ENCODE results near the gene JADE2. TPM values are rescaled to one million over a fixed set of nuclear protein-coding genes. Genes with fewer than 3 reads are reported as not detected.

Gene JADE2
- polyA plus RNA-seq, 3 donors: 2.1 to 10.2 (median 3.1) TPM

- TF ChIP-seq, protein P1, sequence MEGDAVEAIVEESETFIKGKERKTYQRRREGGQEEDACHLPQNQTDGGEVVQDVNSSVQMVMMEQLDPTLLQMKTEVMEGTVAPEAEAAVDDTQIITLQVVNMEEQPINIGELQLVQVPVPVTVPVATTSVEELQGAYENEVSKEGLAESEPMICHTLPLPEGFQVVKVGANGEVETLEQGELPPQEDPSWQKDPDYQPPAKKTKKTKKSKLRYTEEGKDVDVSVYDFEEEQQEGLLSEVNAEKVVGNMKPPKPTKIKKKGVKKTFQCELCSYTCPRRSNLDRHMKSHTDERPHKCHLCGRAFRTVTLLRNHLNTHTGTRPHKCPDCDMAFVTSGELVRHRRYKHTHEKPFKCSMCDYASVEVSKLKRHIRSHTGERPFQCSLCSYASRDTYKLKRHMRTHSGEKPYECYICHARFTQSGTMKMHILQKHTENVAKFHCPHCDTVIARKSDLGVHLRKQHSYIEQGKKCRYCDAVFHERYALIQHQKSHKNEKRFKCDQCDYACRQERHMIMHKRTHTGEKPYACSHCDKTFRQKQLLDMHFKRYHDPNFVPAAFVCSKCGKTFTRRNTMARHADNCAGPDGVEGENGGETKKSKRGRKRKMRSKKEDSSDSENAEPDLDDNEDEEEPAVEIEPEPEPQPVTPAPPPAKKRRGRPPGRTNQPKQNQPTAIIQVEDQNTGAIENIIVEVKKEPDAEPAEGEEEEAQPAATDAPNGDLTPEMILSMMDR (IDR thresholded peaks at IDR 0.05): no peak
- Mint-ChIP-seq H3K4me3 (no peak overlapping the region), H3K4me1 (peaks cover 18% of the 10 kb centered on the region), H3K27me3 (ENCODE audit: low read depth in 3 of 3) (peaks cover 0 to 8% (median 2%) of the 10 kb centered on the region in 3 donors), H3K9me3 (no peaks in the 10 kb centered on the region), H3K36me3 (peaks cover 55 to 60% of the 10 kb centered on the region in 2 donors), H3K27ac (peak overlapping the region; percentile 54 to 87 (median 68))
- Histone ChIP-seq H3K27ac (ENCODE audit: low read depth in 1 of 2, low read length in 2 of 2) (peak overlapping the region in 1 of 2 donors; percentile 71), H3K4me3 (replicated peaks in 1 of 3; ENCODE audit: low read depth in 2 of 3, low read length in 3 of 3) (peak overlapping the region in 1 of 3 experiments; percentile 26), H3K9ac (ENCODE audit: insufficient read depth, low read length, poor library complexity, severe bottlenecking) (peak overlapping the region; percentile 21), H3K4me1 (ENCODE audit: control insufficient read depth in 1 of 2, insufficient read depth in 2 of 2, low read length in 2 of 2) (peaks cover 17 to 21% of the 10 kb centered on the region in 2 donors), H4K20me1 (ENCODE audit: insufficient read depth, low read length) (peaks cover 6% of the 10 kb centered on the region), H3K4me2 (replicated peaks; ENCODE audit: extremely low read depth, low read length, poor library complexity, severe bottlenecking) (peak overlapping the region; percentile 33), H2AFZ (ENCODE audit: insufficient read depth, low read depth, low read length, poor library complexity, severe bottlenecking) (no peak overlapping the region), H3K79me2 (ENCODE audit: insufficient read depth, low read length) (no peaks in the 10 kb centered on the region), H3K27me3 (ENCODE audit: control insufficient read depth in 2 of 2, insufficient read depth in 2 of 2, low read length in 2 of 2) (no peaks in the 10 kb centered on the region), H3K36me3 (replicated peaks in 1 of 2; ENCODE audit: control insufficient read depth in 1 of 2, insufficient read depth in 2 of 2, low read length in 2 of 2) (peaks cover 37 to 81% of the 10 kb centered on the region in 2 donors), H3K9me3 (replicated peaks in 1 of 2; ENCODE audit: control insufficient read depth in 1 of 2, insufficient read depth in 1 of 2, low read length in 2 of 2) (no peaks in the 10 kb centered on the region)
- no peak for DNase-seq
- intact Hi-C loops (cut with micrococcal nuclease): no loop called here
- WGBS (ENCODE audit: insufficient coverage): 96% methylated on average over 5 of the region's 5 CpGs
Measured at GRCh38 chr5:134568337-134568700, 42.8 kb downstream of the JADE2 start.

DNA sequence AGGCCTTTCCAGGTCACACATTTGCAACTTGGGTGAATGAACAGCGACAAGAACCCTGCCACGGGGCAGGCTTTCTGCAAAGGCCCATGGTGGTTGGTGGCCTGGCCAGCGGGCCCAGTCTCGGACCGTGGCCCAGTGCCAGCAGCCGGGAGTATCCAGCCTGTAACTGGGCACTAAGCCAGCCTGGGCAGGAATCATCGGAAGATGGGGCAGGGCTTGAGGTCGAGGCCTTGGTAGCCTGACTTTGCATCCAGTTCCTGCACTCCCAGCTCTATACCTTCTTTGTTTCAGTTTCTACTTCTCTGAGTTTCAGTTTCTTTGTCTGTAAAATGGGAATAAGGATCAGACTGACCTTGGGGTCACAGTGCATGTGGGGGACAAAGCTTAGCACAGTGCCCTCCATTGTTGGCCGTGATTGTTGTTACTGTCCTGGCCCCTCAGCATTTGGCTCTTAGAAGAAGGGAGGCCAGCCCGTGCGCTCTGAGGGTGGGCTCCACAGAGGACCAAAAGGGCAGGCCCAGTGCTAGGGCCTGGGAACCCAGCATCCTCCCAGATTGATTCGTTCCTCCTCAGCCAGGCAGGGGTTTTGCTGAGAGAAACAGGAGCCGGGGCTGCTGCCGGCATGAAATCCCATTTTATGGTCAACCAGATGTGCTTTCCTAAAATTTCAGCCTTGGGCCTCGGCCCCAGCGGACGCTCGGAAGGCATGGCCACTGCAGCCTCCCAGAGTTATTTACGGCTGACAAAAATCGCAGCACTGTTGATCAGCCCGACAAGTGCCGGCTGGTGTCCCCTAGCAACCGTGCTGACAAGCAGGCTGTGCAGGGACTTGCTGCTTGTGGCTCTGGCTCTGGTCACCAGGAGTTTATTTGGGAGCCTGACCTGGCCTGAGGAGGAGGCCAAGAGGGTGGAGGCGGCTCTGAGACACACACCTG is 43.6 kb downstream of the JADE2 start:
- no peak overlapping the region for H3K4me3 Mint-ChIP-seq
- no peaks in the 10 kb centered on the region for H3K9me3 ChIP-seq (replicated peaks in 1 of 2; ENCODE audit: control insufficient read depth in 1 of 2, insufficient read depth in 1 of 2, low read length in 2 of 2)
- no peak overlapping the region for H2AFZ ChIP-seq (ENCODE audit: insufficient read depth, low read depth, low read length, poor library complexity, severe bottlenecking)
- 92% methylated on average over 23 of the region's 24 CpGs for WGBS (ENCODE audit: insufficient coverage)
- H3K4me3 ChIP-seq (replicated peaks in 1 of 3; ENCODE audit: low read depth in 2 of 3, low read length in 3 of 3): no peak overlapping the region
- H3K4me1 ChIP-seq (ENCODE audit: control insufficient read depth in 1 of 2, insufficient read depth in 2 of 2, low read length in 2 of 2): peaks cover 17 to 21% of the 10 kb centered on the region in 2 donors
- H3K4me2 ChIP-seq (replicated peaks; ENCODE audit: extremely low read depth, low read length, poor library complexity, severe bottlenecking): no peak overlapping the region
- H3K27me3 Mint-ChIP-seq (ENCODE audit: low read depth in 3 of 3): peaks cover 0 to 8% (median 2%) of the 10 kb centered on the region in 3 donors
- H3K27ac ChIP-seq (ENCODE audit: low read depth in 1 of 2, low read length in 2 of 2): peak overlapping the region in 1 of 2 donors; percentile 71
- H3K36me3 ChIP-seq (replicated peaks in 1 of 2; ENCODE audit: control insufficient read depth in 1 of 2, insufficient read depth in 2 of 2, low read length in 2 of 2): peaks cover 37 to 81% of the 10 kb centered on the region in 2 donors
- no peak for DNase-seq
- peaks cover 55 to 60% of the 10 kb centered on the region in 2 donors for H3K36me3 Mint-ChIP-seq
- no peaks in the 10 kb centered on the region for H3K79me2 ChIP-seq (ENCODE audit: insufficient read depth, low read length)
- intact Hi-C loops (cut with micrococcal nuclease): no loop called here
- H3K9ac ChIP-seq (ENCODE audit: insufficient read depth, low read length, poor library complexity, severe bottlenecking): no peak overlapping the region
- H3K27me3 ChIP-seq (ENCODE audit: control insufficient read depth in 2 of 2, insufficient read depth in 2 of 2, low read length in 2 of 2): no peaks in the 10 kb centered on the region
- H3K9me3 Mint-ChIP-seq: no peaks in the 10 kb centered on the region
- H3K27ac Mint-ChIP-seq: peak overlapping the region in 5 of 7 donors; percentile 26 to 87 (median 55)
- H4K20me1 ChIP-seq (ENCODE audit: insufficient read depth, low read length): peaks cover 6% of the 10 kb centered on the region
- TF ChIP-seq, protein P1 (IDR thresholded peaks at IDR 0.05): no peak
- H3K4me1 Mint-ChIP-seq: peaks cover 18% of the 10 kb centered on the region
